SJCRH30 (cell line): ENCODE measurements around the gene CNPPD1. TPM values are rescaled to one million over a fixed set of nuclear protein-coding genes. Genes with fewer than 3 reads are reported as not detected.

Experiments used
- DNase-seq, 2 experiments: peaks; one replicate each; pipeline ENCODE4 v3.0.0-alpha.2; 2015 to 2020
- H3K27ac ChIP-seq: fragments of 250-450 bp; sonication (Bioruptor Pico); 2 replicates; pipeline ENCODE4 v1.5.1; 2020; ENCODE audit warnings: mild to moderate bottlenecking, moderate library complexity
- H3K27me3 ChIP-seq: fragments of 250-450 bp; sonication (Bioruptor Pico); 2 replicates; pipeline ENCODE4 v1.5.1; 2020; ENCODE audit warnings: mild to moderate bottlenecking, moderate library complexity
- H3K36me3 ChIP-seq: fragments of 250-450 bp; sonication (Bioruptor Pico); 2 replicates; pipeline ENCODE4 v1.5.1; 2020; ENCODE audit warnings: mild to moderate bottlenecking, moderate library complexity
- H3K4me1 ChIP-seq: fragments of 250-450 bp; sonication (Bioruptor Pico); 2 replicates; pipeline ENCODE4 v1.5.1; 2020; ENCODE audit warnings: mild to moderate bottlenecking, moderate library complexity
- H3K4me3 ChIP-seq: fragments of 250-450 bp; sonication (Bioruptor Pico); 2 replicates; pipeline ENCODE4 v1.5.1; 2020; ENCODE audit warnings: mild to moderate bottlenecking, moderate library complexity
- H3K9me3 ChIP-seq: fragments of 250-450 bp; sonication (Bioruptor Pico); replicated peaks from 2 replicates; pipeline ENCODE4 v1.5.1; 2020; ENCODE audit warnings: mild to moderate bottlenecking, moderate library complexity
- total RNA-seq: library from RNA; depleted of rRNA; stranded (reverse); fragments of >200 nt; shearing (Covaris generic); gene quantifications from 2 replicates; pipeline ENCODE4 v1.2.3, GENCODE V29; 2014; rRNA removed

The CNPPD1 gene
- total RNA-seq, 1 experiment from 2014 or later: 13.3 TPM

DNA sequence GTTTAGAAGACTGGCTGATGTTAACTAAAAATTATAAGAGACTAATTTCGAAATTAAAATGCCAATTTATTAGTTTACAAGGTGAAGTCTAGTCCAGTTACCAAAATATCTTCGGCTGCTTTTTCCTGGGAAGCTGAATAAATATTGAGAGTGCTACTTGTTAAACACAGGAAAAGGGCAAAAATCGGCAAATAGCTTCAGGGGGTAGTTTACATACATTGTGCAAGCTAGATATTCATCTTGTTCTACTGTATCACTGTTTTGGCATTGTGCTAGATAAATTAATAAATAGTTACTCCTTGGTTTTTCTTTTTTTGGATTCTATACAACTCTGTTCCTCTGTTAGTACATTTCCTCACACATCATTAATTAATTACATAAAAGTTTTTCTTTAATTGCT lies 45.4 kb downstream of the CNPPD1 start:
- Histone ChIP-seq H3K9me3 (no peaks in the 10 kb centered on the region), H3K36me3 (no peaks in the 10 kb centered on the region), H3K27me3 (no peaks in the 10 kb centered on the region), H3K4me1 (no peaks in the 10 kb centered on the region), H3K4me3 (no peak overlapping the region), H3K27ac (no peak overlapping the region)
- DNase-seq: no peak

DNA sequence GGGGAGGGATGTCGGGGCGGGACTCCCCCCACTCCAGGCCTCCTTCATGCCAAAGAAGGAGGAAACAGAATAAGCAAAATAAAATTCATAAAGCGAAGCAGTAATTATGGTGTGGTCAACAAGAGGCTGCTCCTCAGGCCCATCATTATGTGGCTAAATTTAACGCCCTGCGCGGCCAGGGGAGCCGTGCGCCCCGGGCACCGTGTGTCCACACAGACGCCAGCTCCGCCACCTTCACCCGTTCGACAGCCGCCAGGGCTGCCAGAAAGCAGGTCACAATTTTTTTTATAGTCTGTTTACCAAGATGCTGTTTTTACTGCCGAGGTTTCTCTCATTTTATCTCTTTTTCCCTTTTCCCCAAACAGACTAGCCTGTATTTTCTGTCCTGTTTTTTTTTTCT lies 47.1 kb downstream of the CNPPD1 start:
- Histone ChIP-seq H3K9me3 (no peaks in the 10 kb centered on the region), H3K27me3 (no peaks in the 10 kb centered on the region), H3K36me3 (no peaks in the 10 kb centered on the region), H3K27ac (no peak overlapping the region), H3K4me1 (no peaks in the 10 kb centered on the region), H3K4me3 (no peak overlapping the region)
- no peak for DNase-seq

DNA sequence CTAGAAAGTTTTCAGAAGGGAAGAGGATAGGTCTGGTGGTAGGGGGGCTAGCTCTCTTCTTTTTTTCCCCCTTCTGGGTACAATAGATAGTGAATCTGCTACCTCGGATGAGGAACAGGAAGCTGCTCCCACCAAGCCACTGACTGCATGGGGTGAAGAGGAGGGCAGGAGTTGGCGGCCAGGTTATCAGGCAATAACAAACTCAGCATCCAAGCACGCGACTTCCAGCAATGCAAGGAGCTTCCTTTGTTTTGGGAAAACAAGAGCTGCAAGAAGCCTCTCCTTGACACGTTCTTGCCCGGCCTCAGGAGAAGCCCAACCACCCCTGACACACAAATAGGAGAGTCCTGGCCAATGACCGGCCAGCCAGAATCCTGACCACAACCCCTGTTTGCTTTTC lies 48.3 kb downstream of the CNPPD1 start:
- Histone ChIP-seq H3K27me3 (no peaks in the 10 kb centered on the region), H3K36me3 (no peaks in the 10 kb centered on the region), H3K27ac (no peak overlapping the region), H3K9me3 (no peaks in the 10 kb centered on the region), H3K4me3 (no peak overlapping the region), H3K4me1 (no peaks in the 10 kb centered on the region)
- no peak for DNase-seq

DNA sequence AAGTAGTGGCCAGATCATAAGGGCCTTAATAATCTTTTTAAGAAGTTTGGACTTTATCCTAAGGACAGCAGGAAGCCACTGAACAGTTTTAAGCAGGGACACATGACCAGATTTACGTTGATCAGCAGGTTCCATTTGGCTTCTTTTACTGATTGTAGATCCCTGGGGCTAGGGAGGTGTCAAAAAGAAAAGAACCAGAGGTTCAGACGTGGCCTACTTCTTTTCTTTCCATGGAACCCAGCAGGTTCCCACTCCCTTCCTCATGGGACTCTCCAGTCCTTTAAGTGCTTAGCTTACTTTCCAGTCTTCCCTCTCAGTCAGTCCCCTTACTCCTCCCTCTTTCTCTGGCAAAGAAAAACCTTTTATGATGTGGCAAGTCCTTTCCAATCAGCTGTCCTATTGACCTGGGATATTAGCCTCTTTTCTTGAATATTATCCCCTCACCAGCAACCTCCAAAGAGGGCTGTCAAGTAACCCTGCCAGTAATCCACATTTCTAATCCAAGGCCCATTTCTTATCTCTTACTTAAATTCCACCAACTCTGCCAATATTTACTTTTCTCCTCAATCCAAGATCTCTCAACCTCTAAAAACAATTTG lies 49.6 kb downstream of the CNPPD1 start:
- H3K4me3 ChIP-seq: no peak overlapping the region
- H3K27me3 ChIP-seq: no peaks in the 10 kb centered on the region
- H3K4me1 ChIP-seq: no peaks in the 10 kb centered on the region
- no peak for DNase-seq
- H3K27ac ChIP-seq: no peak overlapping the region
- no peaks in the 10 kb centered on the region for H3K9me3 ChIP-seq
- H3K36me3 ChIP-seq: no peaks in the 10 kb centered on the region

DNA sequence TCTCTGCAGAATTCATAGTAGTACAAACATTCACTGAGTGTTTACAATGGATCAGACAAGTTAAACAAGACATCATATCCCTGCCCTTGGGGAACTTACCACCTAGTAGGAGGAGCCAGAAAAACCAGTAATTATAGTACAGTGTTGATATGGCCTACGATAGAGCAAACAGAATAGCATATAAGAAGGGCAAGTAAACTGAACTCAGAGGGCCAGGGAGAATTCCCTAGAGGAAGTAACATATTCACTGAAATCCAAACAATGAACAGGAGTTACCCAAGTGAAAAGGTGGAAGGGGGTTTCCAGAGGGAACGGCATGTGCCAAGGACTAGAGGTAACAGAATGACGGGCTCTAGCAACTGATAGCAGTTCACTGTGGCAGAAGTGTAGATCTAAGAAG lies 50.2 kb downstream of the CNPPD1 start:
- Histone ChIP-seq H3K9me3 (no peaks in the 10 kb centered on the region), H3K27ac (no peak overlapping the region), H3K27me3 (no peaks in the 10 kb centered on the region), H3K36me3 (no peaks in the 10 kb centered on the region), H3K4me1 (no peaks in the 10 kb centered on the region), H3K4me3 (no peak overlapping the region)
- DNase-seq: no peak

DNA sequence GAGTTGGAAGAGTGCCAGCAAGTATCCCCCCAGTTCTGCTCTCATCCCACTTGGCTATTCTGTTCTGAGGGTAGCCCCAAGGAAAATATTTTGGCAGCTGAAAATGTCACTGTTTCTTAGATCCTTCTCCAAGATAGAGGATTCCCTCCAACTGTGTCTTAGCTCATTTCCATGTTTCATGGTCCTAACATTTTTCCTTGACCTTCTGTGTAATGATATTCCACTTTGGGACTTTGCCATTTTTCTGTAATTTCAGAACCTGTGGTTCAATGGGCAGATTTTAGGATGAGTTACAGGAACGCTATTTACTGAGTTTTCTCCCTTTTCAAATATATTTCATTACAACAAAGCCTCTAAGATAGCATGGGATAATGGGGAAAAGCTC lies 50.8 kb downstream of the CNPPD1 start:
- no peaks in the 10 kb centered on the region for H3K36me3 ChIP-seq
- no peaks in the 10 kb centered on the region for H3K4me1 ChIP-seq
- H3K27me3 ChIP-seq: no peaks in the 10 kb centered on the region
- no peak overlapping the region for H3K27ac ChIP-seq
- no peak for DNase-seq
- no peak overlapping the region for H3K4me3 ChIP-seq
- no peaks in the 10 kb centered on the region for H3K9me3 ChIP-seq

DNA sequence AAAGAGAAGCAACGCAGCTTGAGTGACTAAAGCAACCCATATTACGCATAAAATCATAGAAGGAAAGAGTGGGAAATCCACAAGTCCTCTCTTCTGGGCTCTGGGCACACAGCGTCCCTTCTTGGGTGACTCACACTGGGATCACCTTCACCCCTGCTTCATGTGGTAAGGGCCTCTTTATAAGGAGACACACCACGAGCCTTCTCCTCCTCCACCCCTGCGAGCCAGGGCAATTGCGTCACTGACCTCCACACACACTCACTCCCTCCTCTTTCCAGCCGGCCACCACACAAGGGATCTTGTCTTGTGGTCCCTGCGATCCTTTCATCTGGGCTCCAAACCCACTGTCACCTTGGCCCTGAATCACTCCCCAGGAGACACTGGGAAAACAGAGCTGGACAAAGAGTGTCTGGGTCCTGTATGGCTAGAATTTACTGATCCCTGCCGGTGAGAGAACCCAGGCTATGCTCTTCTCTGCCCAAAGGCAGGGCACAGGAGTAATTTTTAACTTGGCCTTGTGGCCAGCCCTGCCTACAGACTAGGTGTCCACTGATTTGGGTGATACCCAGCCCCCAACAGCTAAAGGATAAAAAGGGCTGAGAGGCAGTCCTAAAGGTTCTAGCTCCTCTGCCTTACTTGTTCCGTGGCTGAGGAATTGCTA lies 51.4 kb downstream of the CNPPD1 start:
- Histone ChIP-seq H3K4me1 (no peaks in the 10 kb centered on the region), H3K9me3 (no peaks in the 10 kb centered on the region), H3K4me3 (no peak overlapping the region), H3K36me3 (no peaks in the 10 kb centered on the region), H3K27ac (no peak overlapping the region), H3K27me3 (no peaks in the 10 kb centered on the region)
- DNase-seq: no peak

DNA sequence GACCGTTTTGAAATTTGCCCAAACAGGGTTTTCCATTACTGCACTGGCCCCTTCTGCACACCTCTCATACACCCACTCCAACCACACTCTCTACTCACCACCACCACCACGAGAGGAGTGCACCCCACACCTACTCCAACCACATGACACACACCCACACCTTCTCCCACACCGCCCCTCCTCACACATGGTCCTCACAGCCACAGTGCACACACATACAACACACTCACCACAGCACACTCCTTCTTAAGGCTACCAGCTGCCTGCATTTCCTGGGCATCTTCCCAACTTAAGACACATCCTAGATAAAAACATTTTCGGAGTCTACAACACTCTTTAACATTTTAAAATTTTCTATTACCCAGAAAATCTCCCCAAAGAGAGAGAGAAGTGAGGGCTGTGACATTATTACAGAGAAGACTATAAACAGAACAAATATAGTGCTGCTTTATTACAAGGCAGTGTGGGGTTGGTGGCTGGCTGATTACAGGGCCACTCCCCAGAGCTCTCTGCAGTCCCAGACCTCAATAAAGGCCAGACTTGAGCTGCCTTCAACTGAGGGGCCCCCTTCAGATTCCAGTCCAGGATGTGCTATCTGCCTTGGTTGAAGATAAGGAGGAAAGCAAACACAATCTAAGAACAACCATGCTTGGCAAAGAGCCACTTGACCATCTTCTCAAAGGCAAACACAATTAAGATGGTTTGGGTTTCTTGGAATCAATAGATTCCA lies 52.2 kb downstream of the CNPPD1 start:
- H3K9me3 ChIP-seq: no peaks in the 10 kb centered on the region
- no peaks in the 10 kb centered on the region for H3K36me3 ChIP-seq
- H3K4me3 ChIP-seq: no peak overlapping the region
- no peaks in the 10 kb centered on the region for H3K4me1 ChIP-seq
- H3K27me3 ChIP-seq: no peaks in the 10 kb centered on the region
- no peak overlapping the region for H3K27ac ChIP-seq
- DNase-seq: no peak

DNA sequence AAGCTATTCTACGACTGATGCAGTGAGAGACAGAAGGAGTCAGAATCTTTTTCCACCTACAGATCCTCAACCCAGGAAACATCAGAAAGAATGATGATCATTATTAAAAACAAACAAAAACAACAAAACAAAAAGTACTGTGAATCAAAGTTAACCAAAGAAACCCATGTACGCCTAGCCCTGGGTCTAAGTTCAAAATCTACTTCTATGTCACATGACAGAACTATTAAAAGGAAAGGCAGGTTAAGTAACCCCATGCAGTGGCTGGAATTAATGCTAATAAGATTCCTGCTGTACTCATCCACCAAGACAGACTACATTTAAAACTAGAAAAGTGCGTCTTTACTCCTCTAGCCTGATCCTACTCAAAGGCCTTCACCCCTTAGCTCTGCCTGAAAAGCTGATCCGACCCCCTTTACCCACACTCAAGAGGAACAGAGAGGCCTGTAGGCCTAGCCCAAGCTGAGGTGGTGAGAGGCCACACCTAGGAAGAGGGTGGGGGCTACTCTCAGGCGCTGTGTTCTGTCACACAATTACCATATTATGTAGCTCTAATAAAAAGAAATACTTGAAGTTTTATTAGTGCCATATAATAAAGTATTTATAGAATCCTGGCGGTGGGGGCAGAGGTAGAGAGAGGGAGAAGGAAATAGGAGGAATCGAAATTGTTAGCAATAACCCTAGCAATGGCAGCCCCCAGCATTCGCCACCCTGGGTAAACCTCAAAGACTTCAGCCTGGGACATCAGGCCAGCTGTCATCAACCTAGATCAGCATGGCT lies 53.2 kb downstream of the CNPPD1 start:
- Histone ChIP-seq H3K27me3 (no peaks in the 10 kb centered on the region), H3K9me3 (no peaks in the 10 kb centered on the region), H3K4me1 (no peaks in the 10 kb centered on the region), H3K4me3 (no peak overlapping the region), H3K27ac (no peak overlapping the region), H3K36me3 (no peaks in the 10 kb centered on the region)
- DNase-seq: no peak

DNA sequence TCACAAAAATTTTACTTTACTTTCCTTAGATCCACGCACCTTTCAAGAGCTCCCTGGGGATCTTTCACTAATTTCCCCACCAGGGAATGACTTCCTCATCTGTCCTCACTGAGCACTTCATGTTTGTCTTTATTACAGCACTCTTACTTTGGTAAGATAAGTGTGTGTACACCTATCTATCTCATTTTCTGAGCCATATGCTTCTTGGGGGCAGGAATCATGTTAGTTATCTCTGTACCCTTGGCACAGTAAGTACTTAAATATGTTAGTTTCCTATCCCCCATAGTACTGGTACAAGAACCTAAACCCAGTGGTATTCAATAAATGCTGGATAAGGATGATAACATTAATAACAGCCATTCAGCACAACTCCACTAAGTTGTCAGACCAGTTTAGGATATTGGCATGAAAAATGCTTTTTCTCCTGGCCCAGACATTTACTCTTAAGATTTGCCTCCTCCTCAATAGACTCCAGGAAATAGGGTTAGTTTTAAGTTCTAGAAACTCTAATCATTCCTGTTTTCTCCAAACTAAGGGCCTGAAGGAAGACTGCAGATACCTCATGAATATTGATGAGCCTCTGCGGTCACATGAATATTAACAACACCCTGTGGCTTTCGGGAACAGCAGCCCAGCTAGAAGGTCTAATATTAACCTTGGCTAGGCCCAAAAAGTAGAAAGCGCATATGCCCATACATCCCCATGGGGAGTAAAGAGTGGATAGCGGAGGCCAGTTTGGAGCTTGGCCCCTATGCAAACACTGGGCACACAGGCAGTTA lies 54.3 kb downstream of the CNPPD1 start:
- no peak overlapping the region for H3K4me3 ChIP-seq
- no peaks in the 10 kb centered on the region for H3K9me3 ChIP-seq
- no peaks in the 10 kb centered on the region for H3K4me1 ChIP-seq
- no peak for DNase-seq
- H3K27ac ChIP-seq: no peak overlapping the region
- H3K36me3 ChIP-seq: no peaks in the 10 kb centered on the region
- H3K27me3 ChIP-seq: no peaks in the 10 kb centered on the region

Other genes starting within 250 kb of the CNPPD1 start
- 0.14 TPM in 1 of 2 replicates, not detected in the other for gene CDK5R2, start 217.3 kb downstream of the CNPPD1 start, total RNA-seq
- not detected in 2 replicates for gene FEV, start 191.7 kb downstream of the CNPPD1 start, total RNA-seq
- gene CRYBA2, start 183.5 kb downstream of the CNPPD1 start, total RNA-seq: 0.15 TPM in 1 of 2 replicates, not detected in the other
- gene CFAP65, start 135.4 kb downstream of the CNPPD1 start, total RNA-seq: not detected in 2 replicates
- 0.10 TPM in 1 of 2 replicates, not detected in the other for gene IHH, start 116.0 kb downstream of the CNPPD1 start, total RNA-seq
- 19.6 and 21.7 TPM in 2 replicates for gene NHEJ1, start 16.1 kb downstream of the CNPPD1 start, total RNA-seq
- gene SLC23A3, start 6.9 kb downstream of the CNPPD1 start, total RNA-seq: 0.10 and 0.13 TPM in 2 replicates
- 32.0 and 38.0 TPM in 2 replicates for gene RETREG2, start 1.4 kb upstream of the CNPPD1 start, total RNA-seq
- 16.0 and 16.2 TPM in 2 replicates for gene ZFAND2B, start 29.9 kb upstream of the CNPPD1 start, total RNA-seq
- gene ABCB6, start 42.0 kb upstream of the CNPPD1 start, total RNA-seq: 18.6 and 26.5 TPM in 2 replicates
- 35.3 and 37.8 TPM in 2 replicates for gene ATG9A, start 52.7 kb upstream of the CNPPD1 start, total RNA-seq
- gene ANKZF1, start 52.9 kb upstream of the CNPPD1 start, total RNA-seq: 19.2 and 28.7 TPM in 2 replicates
- 2.9 and 4.2 TPM in 2 replicates for gene GLB1L, start 68.5 kb upstream of the CNPPD1 start, total RNA-seq
- 11.0 and 12.7 TPM in 2 replicates for gene STK16, start 68.6 kb upstream of the CNPPD1 start, total RNA-seq
- 0.08 TPM in 1 of 2 replicates, not detected in the other for gene TUBA4B, start 76.3 kb upstream of the CNPPD1 start, total RNA-seq
- gene TUBA4A, start 77.0 kb upstream of the CNPPD1 start, total RNA-seq: 188 and 197 TPM in 2 replicates
- 16.8 and 19.4 TPM in 2 replicates for gene DNAJB2, start 102.4 kb upstream of the CNPPD1 start, total RNA-seq
- gene PTPRN, start 132.5 kb upstream of the CNPPD1 start, total RNA-seq: not detected in 2 replicates
- not detected in 2 replicates for gene RESP18, start 155.8 kb upstream of the CNPPD1 start, total RNA-seq
- gene DNPEP, start 211.0 kb upstream of the CNPPD1 start, total RNA-seq: 29.5 and 33.1 TPM in 2 replicates
- 331 and 376 TPM in 2 replicates for gene DES, start 241.5 kb upstream of the CNPPD1 start, total RNA-seq